HPDE6-E6E7 (cell line): ENCODE data around the gene SLC35D3.
"Not testable (repeated sequence)": the region's sequence is repeated elsewhere in the genome, so short reads cannot be mapped to it uniquely, and the experiment has no call there.

Source experiments
- DNase-seq: peaks from one replicate; pipeline ENCODE4 v3.0.0; 2011; ENCODE audit warnings: missing footprints; ENCODE audit errors: extremely low spot score

SLC35D3 gene

GRCh38 chr6:136921936-136922684, at the start of gene SLC35D3:
Gene SLC35D3, plus strand, starts transcription at chr6:136922301. Its CDS starts 128 bp downstream, at chr6:136922429.
- peak; percentile 19 for DNase-seq

GRCh38 chr6:136873748-136874147, 48.4 kb upstream of the SLC35D3 start:
- no peak for DNase-seq

GRCh38 chr6:136876469-136876868, 45.6 kb upstream of the SLC35D3 start:
- DNase-seq = not testable (repeated sequence)

GRCh38 chr6:136880748-136881460, 41.2 kb upstream of the SLC35D3 start:
- no peak for DNase-seq

- peak; percentile 48 for DNase-seq
Measured at GRCh38 chr6:136886091-136886490, 36.0 kb upstream of the SLC35D3 start.

GRCh38 chr6:136887953-136888352, 34.1 kb upstream of the SLC35D3 start:
- no peak for DNase-seq

GRCh38 chr6:136889271-136890193, 32.6 kb upstream of the SLC35D3 start:
- no peak for DNase-seq

- no peak for DNase-seq
Measured at GRCh38 chr6:136890194-136890839, 31.8 kb upstream of the SLC35D3 start.

GRCh38 chr6:136890986-136891385, 31.1 kb upstream of the SLC35D3 start:
- DNase-seq = no peak

- no peak for DNase-seq
Measured at GRCh38 chr6:136893187-136893586, 28.9 kb upstream of the SLC35D3 start.

GRCh38 chr6:136895901-136896300, 26.2 kb upstream of the SLC35D3 start:
- no peak for DNase-seq

GRCh38 chr6:136897071-136897470, 25.0 kb upstream of the SLC35D3 start:
- no peak for DNase-seq

- DNase-seq = no peak
Measured at GRCh38 chr6:136901212-136901784, 20.8 kb upstream of the SLC35D3 start.

GRCh38 chr6:136904477-136904876, 17.6 kb upstream of the SLC35D3 start:
- not testable (repeated sequence) for DNase-seq

- DNase-seq = no peak
Measured at GRCh38 chr6:136914947-136915346, 7.2 kb upstream of the SLC35D3 start.

- no peak for DNase-seq
Measured at GRCh38 chr6:136918706-136919105, 3.4 kb upstream of the SLC35D3 start.

GRCh38 chr6:136920216-136920615, 1.9 kb upstream of the SLC35D3 start:
- no peak for DNase-seq

- DNase-seq = peak; percentile 8
Measured at GRCh38 chr6:136920671-136921380, 1.3 kb upstream of the SLC35D3 start.

- no peak for DNase-seq
Measured at GRCh38 chr6:136921381-136921935, 643 bp upstream of the SLC35D3 start.

GRCh38 chr6:136922685-136923006, 545 bp downstream of the SLC35D3 start:
- no peak for DNase-seq
